ENCODE measurements around the gene INSM1. TPM values are rescaled to one million over a fixed set of nuclear protein-coding genes. Genes with fewer than 3 reads are reported as not detected.
A peak's percentile ranks its signal among the peaks of the same experiment; 100 is the strongest.

Gene INSM1
- total RNA-seq, 1 donor from 2014 or later: 8.6 TPM

GRCh38 chr20:20359628-20360027 lies 8.3 kb upstream of the INSM1 start:
- no peak for DNase-seq (ENCODE audit: low spot score in 2 of 2)
- no peak for FAIRE-seq

GRCh38 chr20:20360464-20360863 lies 7.4 kb upstream of the INSM1 start:
- DNase-seq (ENCODE audit: low spot score in 2 of 2) (peak; percentile 61 to 64), FAIRE-seq (no peak)

- FAIRE-seq (no peak), DNase-seq (ENCODE audit: low spot score in 2 of 2) (no peak)
Measured at GRCh38 chr20:20362774-20363433, 5.0 kb upstream of the INSM1 start.

- DNase-seq (ENCODE audit: low spot score in 2 of 2) (no peak), FAIRE-seq (no peak)
Measured at GRCh38 chr20:20363434-20363798, 4.5 kb upstream of the INSM1 start.

GRCh38 chr20:20363799-20364592 lies 3.9 kb upstream of the INSM1 start:
- no peak for DNase-seq (ENCODE audit: low spot score in 2 of 2)

GRCh38 chr20:20364593-20365479 lies 3.1 kb upstream of the INSM1 start:
- no peak for DNase-seq (ENCODE audit: low spot score in 2 of 2)

More at GRCh38 chr20:20363799-20364592, 3.9 kb upstream of the INSM1 start:
- no peak for FAIRE-seq

GRCh38 chr20:20365480-20366161 lies 2.3 kb upstream of the INSM1 start:
- no peak for DNase-seq (ENCODE audit: low spot score in 2 of 2)
- FAIRE-seq: no peak

More at GRCh38 chr20:20364593-20365479, 3.1 kb upstream of the INSM1 start:
- no peak for FAIRE-seq

GRCh38 chr20:20366551-20366875 lies 1.4 kb upstream of the INSM1 start:
- DNase-seq (ENCODE audit: low spot score in 2 of 2) (no peak), FAIRE-seq (no peak)

- no peak for FAIRE-seq
- peak; percentile 43 to 55 for DNase-seq (ENCODE audit: low spot score in 2 of 2)
Measured at GRCh38 chr20:20366876-20367574, 879 bp upstream of the INSM1 start.

GRCh38 chr20:20368418-20369249 lies 730 bp downstream of the INSM1 start:
- peak; percentile 42 to 58 for DNase-seq (ENCODE audit: low spot score in 2 of 2)
- FAIRE-seq: no peak

- no peak for DNase-seq (ENCODE audit: low spot score in 2 of 2)
- FAIRE-seq: no peak
Measured at GRCh38 chr20:20369250-20370093, 1.6 kb downstream of the INSM1 start.

GRCh38 chr20:20370094-20370575 lies 2.2 kb downstream of the INSM1 start:
- DNase-seq (ENCODE audit: low spot score in 2 of 2): no peak
- no peak for FAIRE-seq

GRCh38 chr20:20371083-20371482 lies 3.2 kb downstream of the INSM1 start:
- FAIRE-seq (no peak), DNase-seq (ENCODE audit: low spot score in 2 of 2) (no peak)

GRCh38 chr20:20371681-20372080 lies 3.8 kb downstream of the INSM1 start:
- DNase-seq (ENCODE audit: low spot score in 2 of 2) (no peak), FAIRE-seq (no peak)

GRCh38 chr20:20373091-20373571 lies 5.2 kb downstream of the INSM1 start:
- no peak for DNase-seq (ENCODE audit: low spot score in 2 of 2)
- FAIRE-seq: no peak

- FAIRE-seq: no peak
Measured at GRCh38 chr20:20375862-20376261, 8.0 kb downstream of the INSM1 start.

GRCh38 chr20:20386192-20386591 lies 18.3 kb downstream of the INSM1 start:
- FAIRE-seq: no peak
- DNase-seq (ENCODE audit: low spot score in 2 of 2): no peak

More at GRCh38 chr20:20375862-20376261, 8.0 kb downstream of the INSM1 start:
- DNase-seq (ENCODE audit: low spot score in 2 of 2): no peak

- DNase-seq (ENCODE audit: low spot score in 2 of 2): no peak
- FAIRE-seq: no peak
Measured at GRCh38 chr20:20390393-20390792, 22.5 kb downstream of the INSM1 start.
